Caco-2 (cell line): ENCODE data around the gene LRIG1. TPM values are rescaled to one million over a fixed set of nuclear protein-coding genes. Genes with fewer than 3 reads are reported as not detected.
A peak's percentile ranks its signal among the peaks of the same experiment; 100 is the strongest.

Experiments used
- BruUV-seq: library from RNA; stranded (reverse); fragments of 400-500 nt; replicated peaks from 2 replicates; lab custom pipeline; 2021; lab: Mats Ljungman, UMichigan
- CTCF ChIA-PET: fragments of 300-600 bp; sonication (Branson Sonifier 250); formaldehyde crosslinking; loops from one replicate; lab custom pipeline; 2022; ENCODE audit warnings: antibody characterized with exemption; lab: Charles Lee
- POLR2A ChIA-PET: fragments of 300-600 bp; sonication (Branson Sonifier 250); formaldehyde crosslinking; loops from one replicate; lab custom pipeline; 2022; ENCODE audit warnings: antibody characterized with exemption; lab: Charles Lee
- DNase-seq, 2 experiments: peaks; one replicate each; pipeline versions ENCODE4 v3.0.0 to v3.0.0-alpha.2; 2020 to 2022
- H3K27me3 ChIP-seq: replicated peaks from 2 replicates; pipeline ENCODE4 v1.6.0; 2011; ENCODE audit warnings: low read length; ENCODE audit not compliant: control insufficient read depth, insufficient read depth
- H3K36me3 ChIP-seq: 2 replicates; pipeline ENCODE4 v1.5.1; 2011; ENCODE audit warnings: low read length; ENCODE audit not compliant: control insufficient read depth, insufficient read depth
- H3K4me1 ChIP-seq: fragments of 250-450 bp; sonication (Bioruptor Pico); 2 replicates; pipeline ENCODE4 v1.5.1; 2020; ENCODE audit warnings: mild to moderate bottlenecking
- H3K4me3 ChIP-seq: 2 replicates; pipeline ENCODE4 v1.5.1; 2011; ENCODE audit warnings: low read depth, mild to moderate bottlenecking, control low read depth, low read length
- H3K9me3 ChIP-seq: fragments of 250-450 bp; sonication (Bioruptor Pico); 2 replicates; pipeline ENCODE4 v1.5.1; 2020; ENCODE audit warnings: mild to moderate bottlenecking, moderate library complexity
- H3K27ac Mint-ChIP-seq: one replicate; pipeline ENCODE4 v1.8.0; 2022; ENCODE audit warnings: mixed read lengths; ENCODE audit not compliant: unreplicated experiment
- H3K27me3 Mint-ChIP-seq: one replicate; pipeline ENCODE4 v1.8.0; 2022; ENCODE audit warnings: mixed read lengths; ENCODE audit not compliant: insufficient read depth, unreplicated experiment
- H3K36me3 Mint-ChIP-seq: one replicate; pipeline ENCODE4 v1.8.0; 2022; ENCODE audit warnings: mild to moderate bottlenecking, mixed read lengths; ENCODE audit not compliant: insufficient read depth, unreplicated experiment
- H3K4me1 Mint-ChIP-seq: one replicate; pipeline ENCODE4 v1.8.0; 2022; ENCODE audit warnings: low read depth, mixed read lengths; ENCODE audit not compliant: unreplicated experiment
- H3K4me3 Mint-ChIP-seq: one replicate; pipeline ENCODE4 v1.8.0; 2022; ENCODE audit warnings: mild to moderate bottlenecking, moderate library complexity, mixed read lengths; ENCODE audit not compliant: unreplicated experiment
- H3K9me3 Mint-ChIP-seq: one replicate; pipeline ENCODE4 v1.8.0; 2022; ENCODE audit warnings: mixed read lengths; ENCODE audit not compliant: unreplicated experiment
- CTCF ChIP-seq, 2 experiments: fragments of 200-600 bp in 1 of 2; IDR thresholded peaks; 1 replicate in 1 of 2; 2 replicates in 1 of 2; pipeline versions ENCODE4 v1.5.1 to v1.8.0; 2011 to 2022; ENCODE audit warnings: antibody characterized with exemption in 1 of 2, control low read depth in 1 of 2, inconsistent platforms in 1 of 2, low read depth in 1 of 2, low read length in 1 of 2, mild to moderate bottlenecking in 1 of 2, moderate library complexity in 1 of 2; ENCODE audit not compliant: insufficient read depth in 1 of 2, severe bottlenecking in 1 of 2, unreplicated experiment in 1 of 2
- intact Hi-C: fragments of 100-400 bp; cut with micrococcal nuclease; formaldehyde crosslinking; loops from one replicate; pipeline ENCODE4 v1.10.0; 2022; ENCODE audit not compliant: unreplicated experiment
- total RNA-seq: library from RNA; stranded (reverse); gene quantifications from 2 replicates; pipeline ENCODE4 v1.2.3, GENCODE V29; 2022

Gene LRIG1
- total RNA-seq, 1 experiment from 2014 or later = 43.4 TPM

DNA sequence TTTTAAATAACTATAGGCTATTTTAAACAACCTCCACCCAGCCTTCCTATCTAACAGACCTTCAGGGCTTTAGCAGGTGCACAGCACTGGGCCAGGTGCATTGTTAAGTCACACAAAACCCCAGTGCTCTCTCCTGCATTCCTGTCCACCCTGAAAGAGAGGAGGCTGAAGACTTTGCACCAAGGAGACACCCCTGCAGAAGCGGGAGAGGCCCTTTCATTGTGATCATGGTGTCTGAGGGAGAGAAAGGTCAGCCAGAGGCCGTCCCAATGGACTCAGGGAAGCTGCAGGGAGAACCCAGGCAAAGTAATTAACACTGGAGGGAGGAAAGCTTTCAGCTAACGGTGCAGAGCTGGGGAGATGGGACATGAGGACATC lies 5.2 kb downstream of the LRIG1 start:
- peak overlapping the region; percentile 29 for H3K27ac Mint-ChIP-seq
- DNase-seq = peak; percentile 45 to 57
- no peaks in the 10 kb centered on the region for H3K9me3 ChIP-seq
- no peaks in the 10 kb centered on the region for H3K27me3 Mint-ChIP-seq
- H3K4me3 ChIP-seq = no peak overlapping the region
- H3K4me3 Mint-ChIP-seq = peak overlapping the region; percentile 39
- BruUV-seq = no TSS peak
- peaks cover 48% of the 10 kb centered on the region for H3K4me1 Mint-ChIP-seq
- peaks cover 7% of the 10 kb centered on the region for H3K36me3 Mint-ChIP-seq
- H3K36me3 ChIP-seq = no peaks in the 10 kb centered on the region; the same call in 1 of the 2 replicates
- H3K4me1 ChIP-seq = peaks cover 74% of the 10 kb centered on the region
- CTCF ChIA-PET = no interaction called here
- no peaks in the 10 kb centered on the region for H3K27me3 ChIP-seq
- intact Hi-C loops = loop anchor here (1.0 kb wide), 1 partner anchor 14 kb away; no protein-coding TSS in a partner anchor
- POLR2A ChIA-PET = interaction anchor here (0.6 kb wide), 1 partner anchor 28 kb away, joined by 3 read pairs; no protein-coding TSS in a partner anchor
- no peaks in the 10 kb centered on the region for H3K9me3 Mint-ChIP-seq
- no peak for TF ChIP-seq CTCF (IDR thresholded peaks at IDR 0.05; ENCODE audit: insufficient read depth in 1 of 2, low read depth in 1 of 2, low read length in 1 of 2, severe bottlenecking in 1 of 2, unreplicated experiment in 1 of 2)

DNA sequence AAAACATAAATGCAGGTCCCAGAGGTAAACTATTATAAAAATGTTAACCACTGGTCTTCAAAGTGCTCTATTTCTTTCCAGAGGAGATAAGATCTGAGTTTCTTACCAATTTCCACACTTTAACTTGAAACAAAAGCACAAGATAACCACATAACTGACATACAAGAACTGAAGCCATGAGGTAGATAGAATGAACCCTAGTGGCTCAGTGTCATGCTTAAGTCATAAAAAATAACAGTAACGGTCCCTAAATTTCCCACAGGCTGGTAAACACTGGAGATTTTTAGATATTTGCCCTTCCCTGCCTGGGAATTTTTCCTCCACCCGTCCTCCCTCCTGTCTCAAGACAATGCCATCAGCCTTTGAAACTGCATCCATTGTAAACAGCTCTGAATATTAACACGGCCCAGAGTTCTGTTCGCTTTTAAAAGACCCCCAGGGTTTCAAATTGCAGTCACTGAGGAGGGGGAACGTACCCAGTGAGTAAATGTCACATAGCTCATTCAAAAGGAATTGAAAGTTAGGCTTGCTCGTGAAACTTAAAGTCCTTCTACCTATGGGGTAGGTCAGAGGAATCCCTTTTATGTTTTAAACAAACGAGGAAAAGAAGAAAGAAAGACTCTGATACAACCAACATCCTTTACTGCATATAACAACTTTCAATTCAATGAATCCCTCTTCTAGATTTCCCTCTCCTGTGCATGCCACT lies 5.7 kb downstream of the LRIG1 start:
- ChIA-PET CTCF (no interaction called here), POLR2A (no interaction called here)
- H3K27me3 ChIP-seq = no peaks in the 10 kb centered on the region
- Mint-ChIP-seq H3K9me3 (no peaks in the 10 kb centered on the region), H3K4me3 (peak overlapping the region; percentile 39), H3K27ac (peak overlapping the region; percentile 29), H3K4me1 (peaks cover 48% of the 10 kb centered on the region), H3K36me3 (peaks cover 7% of the 10 kb centered on the region), H3K27me3 (no peaks in the 10 kb centered on the region)
- no peaks in the 10 kb centered on the region; the same call in 1 of the 2 replicates for H3K36me3 ChIP-seq
- H3K9me3 ChIP-seq = no peaks in the 10 kb centered on the region
- TF ChIP-seq CTCF (IDR thresholded peaks at IDR 0.05; ENCODE audit: insufficient read depth in 1 of 2, low read depth in 1 of 2, low read length in 1 of 2, severe bottlenecking in 1 of 2, unreplicated experiment in 1 of 2) = no peak
- H3K4me1 ChIP-seq = peaks cover 77% of the 10 kb centered on the region
- intact Hi-C loops = loop anchor here (1.0 kb wide), 1 partner anchor 14 kb away; no protein-coding TSS in a partner anchor
- no TSS peak for BruUV-seq
- H3K4me3 ChIP-seq = no peak overlapping the region
- DNase-seq = no peak

GRCh38 chr3:66493458-66494099 lies 7.2 kb downstream of the LRIG1 start:
- POLR2A ChIA-PET = no interaction called here
- Histone ChIP-seq H3K4me3 (no peak overlapping the region), H3K4me1 (peaks cover 77% of the 10 kb centered on the region), H3K36me3 (no peaks in the 10 kb centered on the region; the same call in 1 of the 2 replicates), H3K9me3 (no peaks in the 10 kb centered on the region), H3K27me3 (no peaks in the 10 kb centered on the region)
- Mint-ChIP-seq H3K36me3 (peaks cover 7% of the 10 kb centered on the region), H3K27ac (peak overlapping the region; percentile 40), H3K9me3 (no peaks in the 10 kb centered on the region), H3K4me3 (peak overlapping the region; percentile 19), H3K4me1 (peaks cover 48% of the 10 kb centered on the region), H3K27me3 (no peaks in the 10 kb centered on the region)
- no peak for TF ChIP-seq CTCF (IDR thresholded peaks at IDR 0.05; ENCODE audit: insufficient read depth in 1 of 2, low read depth in 1 of 2, low read length in 1 of 2, severe bottlenecking in 1 of 2, unreplicated experiment in 1 of 2)
- BruUV-seq = no TSS peak
- CTCF ChIA-PET = no interaction called here
- no peak for DNase-seq
- intact Hi-C loops = no loop called here
